ENCODE measurements around the gene DEDD.

DNA sequence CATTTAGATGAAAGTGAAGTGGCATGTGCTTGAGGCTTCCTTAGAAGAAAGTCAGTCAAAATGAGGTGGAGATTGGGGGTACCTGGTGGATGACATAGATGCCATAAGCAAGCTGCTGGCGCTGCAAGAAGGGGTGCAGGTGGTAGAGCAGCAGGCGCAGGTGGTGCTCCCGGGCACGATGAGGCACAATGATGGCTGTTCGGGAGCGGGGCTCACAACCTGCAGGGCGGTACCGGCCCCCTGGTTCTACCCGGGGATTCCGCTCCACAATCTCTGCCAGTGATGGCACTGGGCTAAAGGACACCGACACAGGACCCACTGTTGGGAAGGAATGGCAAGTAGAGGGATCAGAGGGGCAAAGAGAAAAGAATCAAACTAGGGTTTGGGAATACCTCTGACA, 42.4 kb upstream of the DEDD start:
- TF ChIP-seq, protein P1, sequence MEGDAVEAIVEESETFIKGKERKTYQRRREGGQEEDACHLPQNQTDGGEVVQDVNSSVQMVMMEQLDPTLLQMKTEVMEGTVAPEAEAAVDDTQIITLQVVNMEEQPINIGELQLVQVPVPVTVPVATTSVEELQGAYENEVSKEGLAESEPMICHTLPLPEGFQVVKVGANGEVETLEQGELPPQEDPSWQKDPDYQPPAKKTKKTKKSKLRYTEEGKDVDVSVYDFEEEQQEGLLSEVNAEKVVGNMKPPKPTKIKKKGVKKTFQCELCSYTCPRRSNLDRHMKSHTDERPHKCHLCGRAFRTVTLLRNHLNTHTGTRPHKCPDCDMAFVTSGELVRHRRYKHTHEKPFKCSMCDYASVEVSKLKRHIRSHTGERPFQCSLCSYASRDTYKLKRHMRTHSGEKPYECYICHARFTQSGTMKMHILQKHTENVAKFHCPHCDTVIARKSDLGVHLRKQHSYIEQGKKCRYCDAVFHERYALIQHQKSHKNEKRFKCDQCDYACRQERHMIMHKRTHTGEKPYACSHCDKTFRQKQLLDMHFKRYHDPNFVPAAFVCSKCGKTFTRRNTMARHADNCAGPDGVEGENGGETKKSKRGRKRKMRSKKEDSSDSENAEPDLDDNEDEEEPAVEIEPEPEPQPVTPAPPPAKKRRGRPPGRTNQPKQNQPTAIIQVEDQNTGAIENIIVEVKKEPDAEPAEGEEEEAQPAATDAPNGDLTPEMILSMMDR (IDR thresholded peaks at IDR 0.05), result no peak
- TF ChIP-seq POLR2A (IDR thresholded peaks at IDR 0.05), result no peak
